ENCODE data around the gene PHOSPHO2. TPM values are rescaled to one million over a fixed set of nuclear protein-coding genes. Genes with fewer than 3 reads are reported as not detected.

Gene PHOSPHO2
- total RNA-seq, 4 donors from 2014 or later, result 3.5 to 5.6 (median 4.4) TPM

DNA sequence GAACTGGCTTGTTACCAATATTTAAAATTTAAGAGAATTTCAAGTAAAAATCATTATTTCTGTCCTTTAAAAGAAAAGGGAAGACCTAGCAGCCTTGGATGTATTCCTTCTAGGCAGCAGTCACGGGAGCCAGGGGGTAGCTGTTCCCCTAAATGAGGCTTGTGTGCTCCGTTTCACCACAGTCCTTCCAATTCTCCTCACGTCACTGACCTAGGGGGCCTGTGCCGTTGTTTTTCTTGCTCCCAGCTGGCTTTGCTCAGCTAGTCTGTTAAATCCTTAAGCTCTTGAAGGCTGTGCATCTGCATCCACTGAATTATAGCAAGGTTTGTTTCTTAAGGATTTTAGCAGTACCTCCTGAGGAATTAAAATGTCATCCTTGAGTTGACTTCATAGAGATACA is 49.3 kb downstream of the PHOSPHO2 start:
- no peaks in the 10 kb centered on the region for H3K36me3 ChIP-seq
- no peaks in the 10 kb centered on the region for H3K27me3 ChIP-seq
- no peaks in the 10 kb centered on the region for H3K9me3 ChIP-seq
- H3K4me3 ChIP-seq, result no peak overlapping the region
- TF ChIP-seq POLR2AphosphoS5 (IDR thresholded peaks at IDR 0.05) (no peak), EP300 (IDR thresholded peaks at IDR 0.05) (no peak), POLR2A (IDR thresholded peaks at IDR 0.05) (no peak)
- TF ChIP-seq, protein P1, sequence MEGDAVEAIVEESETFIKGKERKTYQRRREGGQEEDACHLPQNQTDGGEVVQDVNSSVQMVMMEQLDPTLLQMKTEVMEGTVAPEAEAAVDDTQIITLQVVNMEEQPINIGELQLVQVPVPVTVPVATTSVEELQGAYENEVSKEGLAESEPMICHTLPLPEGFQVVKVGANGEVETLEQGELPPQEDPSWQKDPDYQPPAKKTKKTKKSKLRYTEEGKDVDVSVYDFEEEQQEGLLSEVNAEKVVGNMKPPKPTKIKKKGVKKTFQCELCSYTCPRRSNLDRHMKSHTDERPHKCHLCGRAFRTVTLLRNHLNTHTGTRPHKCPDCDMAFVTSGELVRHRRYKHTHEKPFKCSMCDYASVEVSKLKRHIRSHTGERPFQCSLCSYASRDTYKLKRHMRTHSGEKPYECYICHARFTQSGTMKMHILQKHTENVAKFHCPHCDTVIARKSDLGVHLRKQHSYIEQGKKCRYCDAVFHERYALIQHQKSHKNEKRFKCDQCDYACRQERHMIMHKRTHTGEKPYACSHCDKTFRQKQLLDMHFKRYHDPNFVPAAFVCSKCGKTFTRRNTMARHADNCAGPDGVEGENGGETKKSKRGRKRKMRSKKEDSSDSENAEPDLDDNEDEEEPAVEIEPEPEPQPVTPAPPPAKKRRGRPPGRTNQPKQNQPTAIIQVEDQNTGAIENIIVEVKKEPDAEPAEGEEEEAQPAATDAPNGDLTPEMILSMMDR (IDR thresholded peaks at IDR 0.05), result no peak
- H3K4me1 ChIP-seq, result no peaks in the 10 kb centered on the region
- no peak overlapping the region for H3K27ac ChIP-seq
- WGBS, result 96% methylated on average over 4 of the region's 4 CpGs
- no peak for DNase-seq (ENCODE audit: low spot score in 2 of 2)

DNA sequence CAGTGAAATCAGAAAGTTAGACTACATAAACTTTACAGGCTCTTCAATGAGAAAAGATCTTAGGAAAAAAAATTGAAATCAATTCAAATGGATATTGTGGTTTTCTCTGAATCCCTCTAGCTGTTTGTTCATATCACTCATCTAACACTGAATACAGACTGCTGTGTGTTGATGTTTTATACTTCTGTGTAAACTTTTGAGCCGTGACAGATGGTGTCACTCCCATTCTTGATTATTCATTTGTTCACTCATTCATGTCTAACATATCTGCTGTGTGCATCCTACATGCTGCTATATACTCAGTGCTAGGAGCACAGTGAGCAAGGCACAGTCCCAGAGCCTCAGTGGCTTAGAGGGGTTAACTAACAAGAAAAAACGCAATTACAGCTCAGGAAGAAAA is 52.0 kb downstream of the PHOSPHO2 start:
- 82% methylated on average over 2 of the region's 2 CpGs for WGBS
- H3K4me3 ChIP-seq, result no peak overlapping the region

DNA sequence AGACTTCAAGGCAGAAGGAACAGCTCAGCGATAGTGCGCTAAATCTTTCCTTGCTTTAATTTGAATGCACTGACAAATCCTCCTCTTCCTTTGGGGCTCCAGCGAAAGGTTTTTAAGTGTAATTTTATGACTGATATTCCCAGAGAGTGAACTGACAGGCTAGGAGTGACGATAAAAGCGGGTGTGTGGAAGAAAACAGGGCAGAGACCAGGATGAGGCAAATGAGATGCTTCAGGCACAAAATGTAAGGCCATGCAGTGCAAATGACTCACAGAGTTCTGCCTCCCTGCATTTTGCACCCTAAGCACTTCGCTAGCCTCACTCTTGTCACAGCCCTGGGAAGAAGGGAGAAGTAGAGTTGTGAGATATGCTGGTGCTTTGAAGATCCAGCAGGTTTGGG is 54.0 kb downstream of the PHOSPHO2 start:
- 73% methylated on average over 6 of the region's 6 CpGs for WGBS
- DNase-seq (ENCODE audit: low spot score in 2 of 2), result no peak
- H3K27me3 ChIP-seq, result no peaks in the 10 kb centered on the region
- H3K4me1 ChIP-seq, result no peaks in the 10 kb centered on the region
- H3K36me3 ChIP-seq, result no peaks in the 10 kb centered on the region
- TF ChIP-seq POLR2A (IDR thresholded peaks at IDR 0.05) (no peak), EP300 (IDR thresholded peaks at IDR 0.05) (no peak), POLR2AphosphoS5 (IDR thresholded peaks at IDR 0.05) (no peak)
- TF ChIP-seq, protein P1 (IDR thresholded peaks at IDR 0.05), result no peak
- no peak overlapping the region for H3K4me3 ChIP-seq
- no peak overlapping the region for H3K27ac ChIP-seq
- H3K9me3 ChIP-seq, result no peaks in the 10 kb centered on the region

More for the DNA sequence above, 52.0 kb downstream of the PHOSPHO2 start:
- Histone ChIP-seq H3K27me3 (no peaks in the 10 kb centered on the region), H3K4me1 (no peaks in the 10 kb centered on the region), H3K9me3 (no peaks in the 10 kb centered on the region), H3K27ac (no peak overlapping the region), H3K36me3 (no peaks in the 10 kb centered on the region)
- no peak for TF ChIP-seq POLR2AphosphoS5 (IDR thresholded peaks at IDR 0.05)
- TF ChIP-seq, protein P1 (IDR thresholded peaks at IDR 0.05), result no peak
- no peak for TF ChIP-seq EP300 (IDR thresholded peaks at IDR 0.05)
- no peak for TF ChIP-seq POLR2A (IDR thresholded peaks at IDR 0.05)
- DNase-seq (ENCODE audit: low spot score in 2 of 2), result no peak

Other genes with a start within 250 kb of the PHOSPHO2 start
- gene BBS5, start 215.0 kb upstream of the PHOSPHO2 start, total RNA-seq, result 10 to 100 TPM in 2 of 4 donors, 1 to 10 TPM in 2; 4.3 to 24.1 (median 9.8) TPM
- gene KLHL41, start 184.8 kb upstream of the PHOSPHO2 start, total RNA-seq, result 1 to 10 TPM in 1 of 4 donors, under 1 TPM in 3; 0.36 to 1.2 (median 0.58) TPM
- gene FASTKD1, start 120.6 kb upstream of the PHOSPHO2 start, total RNA-seq, result 10 to 100 TPM in 3 of 4 donors, 1 to 10 TPM in 1; 8.2 to 22.4 (median 16.1) TPM
- gene PPIG, start 110.1 kb upstream of the PHOSPHO2 start, total RNA-seq, result 10 to 100 TPM; 29.0 to 48.0 (median 31.1) TPM
- gene CFAP210, start 64 bp upstream of the PHOSPHO2 start, total RNA-seq, result not detected
- 1 to 10 TPM in 3 of 4 donors, under 1 TPM in 1; 0.98 to 4.2 (median 3.3) TPM for gene KLHL23, start 39.4 kb downstream of the PHOSPHO2 start, total RNA-seq
- 10 to 100 TPM; 35.5 to 91.0 (median 44.4) TPM for gene SSB, start 104.4 kb downstream of the PHOSPHO2 start, total RNA-seq
- gene METTL5, start 130.4 kb downstream of the PHOSPHO2 start, total RNA-seq, result 10 to 100 TPM; 34.8 to 43.9 (median 41.2) TPM
- 100 to 1,000 TPM in 1 of 4 donors, 10 to 100 TPM in 3; 41.9 to 140 (median 60.4) TPM for gene UBR3, start 133.0 kb downstream of the PHOSPHO2 start, total RNA-seq

All from suprapubic skin (tissue), 4 donors.